Osteoblast (primary cell): ENCODE results near the gene DEK. TPM values are rescaled to one million over a fixed set of nuclear protein-coding genes. Genes with fewer than 3 reads are reported as not detected.

ENCODE experiments used
- DNase-seq: peaks from one replicate; pipeline ENCODE4 v3.0.0; 2011; ENCODE audit warnings: low spot score, mixed read lengths; ENCODE audit not compliant: insufficient read length; ENCODE audit errors: missing footprints
- H2AFZ ChIP-seq: 2 replicates; pipeline ENCODE4 v1.6.0; 2011; ENCODE audit warnings: mild to moderate bottlenecking, low read length
- H3K27ac ChIP-seq: 2 replicates; pipeline ENCODE4 v1.5.1; 2011; ENCODE audit warnings: mild to moderate bottlenecking, low read depth, low read length, moderate library complexity
- H3K27me3 ChIP-seq: 2 replicates; pipeline ENCODE4 v1.6.0; 2012; ENCODE audit warnings: mild to moderate bottlenecking, control low read depth, inconsistent platforms, low read length, moderate library complexity; ENCODE audit not compliant: insufficient read depth
- H3K36me3 ChIP-seq: 2 replicates; pipeline ENCODE4 v1.5.1; 2011; ENCODE audit warnings: mild to moderate bottlenecking, low read length, control low read depth, moderate library complexity; ENCODE audit not compliant: insufficient read depth
- H3K4me1 ChIP-seq: 2 replicates; pipeline ENCODE4 v1.5.1; 2011; ENCODE audit warnings: mild to moderate bottlenecking, low read length, control low read depth, moderate library complexity; ENCODE audit not compliant: insufficient read depth
- H3K4me2 ChIP-seq: 2 replicates; pipeline ENCODE4 v1.6.0; 2011; ENCODE audit warnings: mild to moderate bottlenecking, low read length; ENCODE audit not compliant: insufficient read depth
- H3K4me3 ChIP-seq: fragments of 200-600 bp; sonication (generic); 3 replicates; pipeline ENCODE4 v1.5.1; 2012; ENCODE audit warnings: mild to moderate bottlenecking, low read length, inconsistent platforms; ENCODE audit not compliant: insufficient read depth
- H3K79me2 ChIP-seq: 2 replicates; pipeline ENCODE4 v1.6.0; 2012; ENCODE audit warnings: mild to moderate bottlenecking, low read length, control low read depth, inconsistent platforms; ENCODE audit not compliant: insufficient read depth
- H3K9me3 ChIP-seq: 2 replicates; pipeline ENCODE4 v1.5.1; 2011; ENCODE audit warnings: low read depth, low read length, control low read depth
- H4K20me1 ChIP-seq: 2 replicates; pipeline ENCODE4 v1.6.0; 2012; ENCODE audit warnings: mild to moderate bottlenecking, low read length, control low read depth; ENCODE audit not compliant: insufficient read depth
- CTCF ChIP-seq: IDR thresholded peaks from 2 replicates; pipeline ENCODE4 v1.5.1; 2011; ENCODE audit warnings: mild to moderate bottlenecking, low read depth, low read length, moderate library complexity; ENCODE audit errors: extremely low read depth
- total RNA-seq: library from RNA; depleted of rRNA; stranded (reverse); fragments of >200 nt; gene quantifications from 2 replicates; pipeline ENCODE4 v1.2.3, GENCODE V29; 2012

DEK gene
- total RNA-seq, 1 donor, result 102 TPM

GRCh38 chr6:18280084-18280483 lies 15.8 kb upstream of the DEK start:
- Histone ChIP-seq H3K4me2 (peak overlapping the region; percentile 49), H3K4me1 (peaks cover 4% of the 10 kb centered on the region), H3K9me3 (no peaks in the 10 kb centered on the region), H2AFZ (no peak overlapping the region), H3K27ac (no peak overlapping the region), H3K27me3 (peaks cover 57% of the 10 kb centered on the region), H3K4me3 (peak overlapping the region; percentile 15), H4K20me1 (no peaks in the 10 kb centered on the region), H3K36me3 (no peaks in the 10 kb centered on the region), H3K79me2 (no peaks in the 10 kb centered on the region)
- TF ChIP-seq CTCF, result no peak
- DNase-seq, result no peak

- TF ChIP-seq CTCF, result no peak
- no peak for DNase-seq
- Histone ChIP-seq H3K27me3 (peaks cover 57% of the 10 kb centered on the region), H2AFZ (no peak overlapping the region), H3K4me1 (peaks cover 4% of the 10 kb centered on the region), H4K20me1 (no peaks in the 10 kb centered on the region), H3K79me2 (no peaks in the 10 kb centered on the region), H3K9me3 (no peaks in the 10 kb centered on the region), H3K4me2 (no peak overlapping the region), H3K4me3 (no peak overlapping the region), H3K36me3 (no peaks in the 10 kb centered on the region), H3K27ac (no peak overlapping the region)
These were observed 15.1 kb upstream of the DEK start for GRCh38 chr6:18279422-18279821.

GRCh38 chr6:18277237-18278006 lies 13.1 kb upstream of the DEK start:
- Histone ChIP-seq H3K9me3 (no peaks in the 10 kb centered on the region), H3K27ac (no peak overlapping the region), H3K4me2 (peak overlapping the region; percentile 65), H3K4me1 (peaks cover 4% of the 10 kb centered on the region), H4K20me1 (no peaks in the 10 kb centered on the region), H3K79me2 (no peaks in the 10 kb centered on the region), H3K4me3 (peak overlapping the region; percentile 62), H3K27me3 (peaks cover 57% of the 10 kb centered on the region), H3K36me3 (no peaks in the 10 kb centered on the region), H2AFZ (peak overlapping the region; percentile 62)
- TF ChIP-seq CTCF, result no peak
- DNase-seq, result no peak

GRCh38 chr6:18276610-18277236 lies 12.4 kb upstream of the DEK start:
- Histone ChIP-seq H4K20me1 (no peaks in the 10 kb centered on the region), H3K79me2 (no peaks in the 10 kb centered on the region), H3K27me3 (peaks cover 52% of the 10 kb centered on the region), H3K27ac (no peak overlapping the region), H3K4me2 (peak overlapping the region; percentile 65), H3K36me3 (no peaks in the 10 kb centered on the region), H3K9me3 (no peaks in the 10 kb centered on the region), H2AFZ (no peak overlapping the region), H3K4me1 (peaks cover 4% of the 10 kb centered on the region), H3K4me3 (peak overlapping the region; percentile 62)
- no peak for DNase-seq
- no peak for TF ChIP-seq CTCF
